Measurements from ENCODE around the gene PAQR4.

DNA sequence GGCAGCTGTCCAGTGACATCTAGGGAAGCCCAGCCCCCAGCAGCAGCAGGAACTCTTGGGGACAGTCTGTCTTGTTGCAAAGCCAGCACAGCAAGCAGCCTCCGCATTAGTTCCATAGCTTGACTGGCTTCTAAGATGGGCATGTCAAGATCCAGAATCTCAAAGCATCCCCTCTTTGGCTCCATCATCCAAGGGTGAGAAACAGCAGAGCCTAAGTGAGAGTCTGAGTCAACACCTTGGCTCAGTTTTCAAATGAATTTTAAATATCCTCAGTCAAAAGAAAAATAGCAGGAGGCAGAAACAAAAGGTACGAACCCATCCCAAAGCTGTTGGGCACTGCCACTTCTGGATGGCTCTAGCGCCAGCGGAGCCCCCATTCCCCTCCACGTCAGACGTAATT, 45.8 kb downstream of the PAQR4 start:
- TF ChIP-seq CTCF (IDR thresholded peaks at IDR 0.05) (no peak), POLR2A (IDR thresholded peaks at IDR 0.05) (no peak), EP300 (IDR thresholded peaks at IDR 0.05) (no peak), POLR2AphosphoS5 (IDR thresholded peaks at IDR 0.05) (no peak)

All from upper lobe of left lung (tissue), 4 donors.